Coronary artery (tissue), 2 donors: Measurements from ENCODE around the gene PEPD.

Experiments used
- DNase-seq: peaks from one replicate; pipeline ENCODE4 v3.0.0-alpha.2; 2017; ENCODE audit warnings: low spot score
- H3K27ac ChIP-seq, 2 donors: fragments of 200-600 bp; sonication (generic); one replicate each; pipeline ENCODE4 v1.5.1; 2016 to 2019
- H3K4me3 ChIP-seq: fragments of 200-600 bp; sonication (generic); 2 replicates; pipeline ENCODE4 v1.5.1; 2016; ENCODE audit warnings: mild to moderate bottlenecking, moderate library complexity
- TF ChIP-seq, protein P1 (sequence below): fragments of 200-600 bp; sonication (generic); IDR thresholded peaks from one replicate; pipeline ENCODE4 v1.5.1; 2019; ENCODE audit warnings: antibody characterized with exemption

Gene PEPD

DNA sequence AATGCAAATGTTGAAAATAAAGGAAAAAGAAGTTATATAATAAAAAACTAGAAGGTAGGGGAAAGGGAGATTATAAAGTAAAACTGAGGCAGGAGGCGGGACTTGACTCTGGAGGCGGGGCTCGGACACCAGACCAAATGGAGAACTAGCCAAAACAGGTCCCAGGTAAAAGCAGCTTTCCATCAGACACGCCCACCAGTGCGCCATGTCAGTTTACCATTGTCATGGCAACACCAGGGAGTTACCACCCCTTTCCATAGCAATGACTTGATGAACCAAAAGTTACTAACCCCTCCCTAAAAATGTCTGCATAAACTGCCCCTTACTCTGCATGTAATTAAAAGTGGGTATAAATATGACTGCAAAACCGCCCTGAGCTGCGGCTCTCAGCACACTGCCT lies 70.9 kb downstream of the PEPD start:
- TF ChIP-seq, protein P1, sequence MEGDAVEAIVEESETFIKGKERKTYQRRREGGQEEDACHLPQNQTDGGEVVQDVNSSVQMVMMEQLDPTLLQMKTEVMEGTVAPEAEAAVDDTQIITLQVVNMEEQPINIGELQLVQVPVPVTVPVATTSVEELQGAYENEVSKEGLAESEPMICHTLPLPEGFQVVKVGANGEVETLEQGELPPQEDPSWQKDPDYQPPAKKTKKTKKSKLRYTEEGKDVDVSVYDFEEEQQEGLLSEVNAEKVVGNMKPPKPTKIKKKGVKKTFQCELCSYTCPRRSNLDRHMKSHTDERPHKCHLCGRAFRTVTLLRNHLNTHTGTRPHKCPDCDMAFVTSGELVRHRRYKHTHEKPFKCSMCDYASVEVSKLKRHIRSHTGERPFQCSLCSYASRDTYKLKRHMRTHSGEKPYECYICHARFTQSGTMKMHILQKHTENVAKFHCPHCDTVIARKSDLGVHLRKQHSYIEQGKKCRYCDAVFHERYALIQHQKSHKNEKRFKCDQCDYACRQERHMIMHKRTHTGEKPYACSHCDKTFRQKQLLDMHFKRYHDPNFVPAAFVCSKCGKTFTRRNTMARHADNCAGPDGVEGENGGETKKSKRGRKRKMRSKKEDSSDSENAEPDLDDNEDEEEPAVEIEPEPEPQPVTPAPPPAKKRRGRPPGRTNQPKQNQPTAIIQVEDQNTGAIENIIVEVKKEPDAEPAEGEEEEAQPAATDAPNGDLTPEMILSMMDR, result no peak
- no peak overlapping the region for H3K4me3 ChIP-seq
- no peak for DNase-seq
- H3K27ac ChIP-seq, result no peak overlapping the region

DNA sequence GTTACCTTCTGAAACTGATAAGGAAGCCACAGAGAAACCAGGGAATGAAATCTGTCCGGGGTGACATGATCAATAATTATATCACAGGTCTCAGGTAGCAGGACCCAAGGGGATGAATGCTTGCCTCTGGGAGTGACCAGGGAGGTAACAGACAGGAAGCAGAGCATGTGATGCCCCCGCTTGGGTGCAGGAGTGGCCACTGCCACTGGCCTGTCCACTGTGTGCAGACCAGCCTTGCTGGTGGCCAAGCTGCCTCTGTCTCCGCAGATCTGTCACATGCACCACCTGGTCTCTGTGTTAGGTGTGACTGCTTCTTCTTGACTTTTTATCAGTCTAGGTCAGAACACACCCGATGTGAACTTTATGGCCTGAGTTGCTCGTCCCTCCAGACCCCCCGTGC lies 71.8 kb downstream of the PEPD start:
- no peak for DNase-seq
- no peak overlapping the region for H3K4me3 ChIP-seq
- no peak overlapping the region for H3K27ac ChIP-seq
- TF ChIP-seq, protein P1, result no peak

DNA sequence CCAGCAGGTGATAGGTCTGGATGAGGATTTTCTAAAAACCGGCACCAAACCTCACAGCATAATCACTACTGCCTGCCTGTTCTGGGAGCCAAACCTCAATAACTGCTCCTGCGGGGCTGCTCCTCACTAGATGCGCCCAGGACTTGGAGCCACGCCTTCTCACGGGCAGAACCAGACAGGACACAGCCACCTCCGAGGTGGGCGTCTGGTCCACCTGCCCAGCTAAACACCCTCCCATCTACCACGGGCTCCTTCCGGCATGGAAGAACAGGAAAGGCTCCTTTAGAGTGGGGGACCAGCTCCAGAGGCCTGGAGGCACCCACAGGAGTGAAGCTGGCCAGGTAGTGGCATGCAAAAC lies 73.5 kb downstream of the PEPD start:
- Histone ChIP-seq H3K27ac (no peak overlapping the region), H3K4me3 (no peak overlapping the region)
- no peak for DNase-seq
- TF ChIP-seq, protein P1, result no peak

GRCh38 chr19:33447336-33448158 lies 74.0 kb downstream of the PEPD start:
- Histone ChIP-seq H3K27ac (no peak overlapping the region), H3K4me3 (no peak overlapping the region)
- DNase-seq, result no peak
- TF ChIP-seq, protein P1, result no peak

GRCh38 chr19:33446330-33447293 lies 75.0 kb downstream of the PEPD start:
- DNase-seq, result no peak
- TF ChIP-seq, protein P1, result no peak
- no peak overlapping the region for H3K4me3 ChIP-seq
- no peak overlapping the region for H3K27ac ChIP-seq

GRCh38 chr19:33445442-33446329 lies 75.9 kb downstream of the PEPD start:
- TF ChIP-seq, protein P1, result no peak

More at GRCh38 chr19:33445442-33446329, 75.9 kb downstream of the PEPD start:
- no peak for DNase-seq
- Histone ChIP-seq H3K27ac (no peak overlapping the region), H3K4me3 (no peak overlapping the region)
